Stimulated activated naive B cell treated with anti-CD40 and anti-IgM and Interleukin-4, amounts not matched to agents 10 μg/mL and 1 μg/mL and 100 μg/mL, for 72 hours (primary cell): ENCODE data around the gene PRR36.
A peak's percentile ranks its signal among the peaks of the same experiment; 100 is the strongest.
"Not testable (repeated sequence)": the region's sequence is repeated elsewhere in the genome, so short reads cannot be mapped to it uniquely, and the experiment has no call there.

Experiments
- ATAC-seq, 2 donors: fragments of 150-1000 bp; cut with Tn5 transposase; replicated peaks; 2 replicates each; pipeline ENCODE4 v1.10.0; 2021; ENCODE audit warnings: moderate library complexity in 1 of 2
- DNase-seq: peaks from one replicate; pipeline ENCODE4 v3.0.0; 2021
- H3K27ac Mint-ChIP-seq: one replicate; pipeline ENCODE4 v1.8.0; 2022; ENCODE audit warnings: mild to moderate bottlenecking, mixed read lengths
- H3K27me3 Mint-ChIP-seq, 2 donors: one replicate each; pipeline ENCODE4 v1.8.0; 2022; ENCODE audit warnings: mixed read lengths in 2 of 2
- H3K36me3 Mint-ChIP-seq, 2 donors: one replicate each; pipeline ENCODE4 v1.8.0; 2022; ENCODE audit warnings: mixed read lengths in 2 of 2, mild to moderate bottlenecking in 1 of 2
- H3K4me1 Mint-ChIP-seq, 2 donors: one replicate each; pipeline ENCODE4 v1.8.0; 2022; ENCODE audit warnings: mixed read lengths in 2 of 2, mild to moderate bottlenecking in 1 of 2
- H3K4me3 Mint-ChIP-seq, 2 donors: one replicate each; pipeline ENCODE4 v1.8.0; 2022; ENCODE audit warnings: mild to moderate bottlenecking in 2 of 2, mixed read lengths in 2 of 2, moderate library complexity in 1 of 2
- H3K9me3 Mint-ChIP-seq, 2 donors: one replicate each; pipeline ENCODE4 v1.8.0; 2022; ENCODE audit warnings: mixed read lengths in 2 of 2, mild to moderate bottlenecking in 1 of 2

The PRR36 gene

DNA sequence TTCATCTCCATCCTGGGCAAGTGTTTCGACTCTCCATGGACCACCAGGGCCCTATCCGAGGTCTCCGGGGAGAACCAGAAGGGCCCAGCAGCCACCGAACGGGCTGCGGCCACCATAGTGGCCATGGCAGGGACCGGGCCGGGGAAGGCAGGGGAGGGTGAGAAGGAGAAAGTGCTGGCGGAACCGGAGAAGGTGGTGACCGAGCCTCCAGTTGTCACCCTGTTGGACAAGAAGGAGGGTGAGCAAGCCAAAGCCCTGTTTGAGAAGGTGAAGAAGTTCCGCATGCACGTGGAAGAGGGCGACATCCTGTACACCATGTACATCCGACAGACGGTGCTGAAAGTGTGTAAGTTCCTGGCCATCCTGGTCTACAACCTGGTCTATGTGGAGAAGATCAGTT lies 24.8 kb upstream of the PRR36 start:
- ATAC-seq, result no peak

DNA sequence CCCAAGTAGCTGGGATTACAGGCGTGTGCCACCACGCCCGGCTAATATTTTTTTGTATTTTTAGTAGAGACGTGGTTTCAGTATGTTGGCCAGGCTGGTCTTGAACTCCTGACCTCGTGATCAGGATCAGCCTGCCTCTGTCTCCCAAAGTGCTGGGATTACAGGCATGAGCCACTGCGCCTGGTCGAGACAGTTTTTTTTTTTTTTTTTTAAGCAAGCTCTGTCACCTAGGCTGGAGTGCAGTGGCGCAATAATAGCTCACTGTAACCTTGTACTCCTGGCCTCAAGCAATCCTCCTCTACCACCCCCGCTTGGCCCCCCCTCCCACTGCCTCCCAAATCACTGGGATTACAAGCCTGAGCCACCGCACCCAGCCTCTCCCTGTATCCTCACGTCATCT lies 23.1 kb upstream of the PRR36 start:
- no peaks in the 10 kb centered on the region for H3K9me3 Mint-ChIP-seq
- H3K27ac Mint-ChIP-seq, result no peak overlapping the region
- no peak for DNase-seq
- H3K4me1 Mint-ChIP-seq, result peaks cover 2 to 6% of the 10 kb centered on the region in 2 donors
- H3K27me3 Mint-ChIP-seq, result peaks cover 19 to 23% of the 10 kb centered on the region in 2 donors
- H3K4me3 Mint-ChIP-seq, result no peak overlapping the region
- no peaks in the 10 kb centered on the region for H3K36me3 Mint-ChIP-seq
- no peak for ATAC-seq

More for the DNA sequence above, 24.8 kb upstream of the PRR36 start:
- Mint-ChIP-seq H3K36me3 (peaks cover 2 to 6% of the 10 kb centered on the region in 2 donors), H3K4me1 (peaks cover 14 to 20% of the 10 kb centered on the region in 2 donors), H3K27ac (no peak overlapping the region), H3K9me3 (no peaks in the 10 kb centered on the region), H3K4me3 (no peak overlapping the region), H3K27me3 (peaks cover 17 to 22% of the 10 kb centered on the region in 2 donors)
- DNase-seq, result no peak

DNA sequence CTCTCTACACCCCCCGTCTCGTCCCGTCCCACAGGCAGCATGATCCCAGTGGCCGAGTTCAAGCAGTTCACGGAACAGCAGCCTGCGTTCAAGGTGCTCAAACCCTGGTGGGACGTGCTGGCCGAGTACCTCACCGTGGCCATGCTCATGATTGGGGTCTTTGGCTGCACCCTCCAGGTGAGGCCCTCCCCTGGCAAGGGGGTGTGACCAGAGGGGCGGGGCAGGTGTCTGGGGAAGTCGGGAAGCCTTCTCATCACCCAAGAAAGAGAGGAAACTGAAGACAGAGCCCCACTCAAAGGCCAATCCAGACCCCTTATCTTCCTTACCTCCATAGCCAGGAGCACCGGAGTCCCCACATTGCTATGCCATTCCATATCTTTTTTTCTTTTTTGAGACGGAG lies 21.4 kb upstream of the PRR36 start:
- Mint-ChIP-seq H3K4me1 (peaks cover 0 to 1% of the 10 kb centered on the region in 2 donors), H3K36me3 (no peaks in the 10 kb centered on the region), H3K4me3 (no peak overlapping the region), H3K9me3 (no peaks in the 10 kb centered on the region), H3K27me3 (peaks cover 23 to 30% of the 10 kb centered on the region in 2 donors), H3K27ac (no peak overlapping the region)
- ATAC-seq, result no peak
- DNase-seq, result no peak

DNA sequence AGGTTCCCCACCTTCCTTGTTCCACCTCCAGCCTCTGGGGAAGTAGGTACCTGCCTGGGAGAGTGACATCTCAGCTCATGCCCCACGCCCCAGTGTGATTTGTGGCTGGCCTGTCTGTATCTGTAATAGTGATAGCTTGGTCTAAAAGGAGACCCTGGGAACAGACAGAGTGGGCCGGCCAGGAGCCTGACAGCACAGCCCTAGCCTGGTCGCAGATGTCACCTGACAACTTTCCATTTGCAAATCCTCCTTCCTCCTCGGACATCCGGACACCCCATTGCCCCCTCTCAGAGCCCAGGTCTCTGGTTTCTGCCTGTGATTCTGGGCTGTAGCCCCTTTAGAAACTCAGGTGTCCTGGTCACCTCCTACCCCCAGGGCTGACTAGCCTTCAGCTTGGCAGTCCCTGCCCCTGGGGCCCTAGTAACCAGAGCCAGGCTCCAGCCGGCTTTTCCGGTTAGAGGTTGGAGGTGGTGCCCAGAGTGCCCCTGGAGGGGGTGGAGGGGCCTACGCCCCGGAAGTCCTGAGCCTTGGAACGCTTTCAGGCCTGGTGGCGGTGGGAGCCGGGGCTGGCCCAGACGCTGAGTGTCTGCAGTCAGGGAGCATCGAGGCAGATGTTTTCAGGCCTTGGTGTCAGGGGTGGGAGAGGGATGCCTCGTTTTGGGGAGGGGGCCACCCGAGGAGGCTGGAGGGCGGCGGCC lies 20.6 kb upstream of the PRR36 start:
- no peaks in the 10 kb centered on the region for H3K9me3 Mint-ChIP-seq
- DNase-seq (no peak), ATAC-seq (no peak)
- H3K4me1 Mint-ChIP-seq, result peaks cover 0 to 1% of the 10 kb centered on the region in 2 donors
- H3K36me3 Mint-ChIP-seq, result no peaks in the 10 kb centered on the region
- no peak overlapping the region for H3K4me3 Mint-ChIP-seq
- peaks cover 26 to 33% of the 10 kb centered on the region in 2 donors for H3K27me3 Mint-ChIP-seq
- H3K27ac Mint-ChIP-seq, result no peak overlapping the region

DNA sequence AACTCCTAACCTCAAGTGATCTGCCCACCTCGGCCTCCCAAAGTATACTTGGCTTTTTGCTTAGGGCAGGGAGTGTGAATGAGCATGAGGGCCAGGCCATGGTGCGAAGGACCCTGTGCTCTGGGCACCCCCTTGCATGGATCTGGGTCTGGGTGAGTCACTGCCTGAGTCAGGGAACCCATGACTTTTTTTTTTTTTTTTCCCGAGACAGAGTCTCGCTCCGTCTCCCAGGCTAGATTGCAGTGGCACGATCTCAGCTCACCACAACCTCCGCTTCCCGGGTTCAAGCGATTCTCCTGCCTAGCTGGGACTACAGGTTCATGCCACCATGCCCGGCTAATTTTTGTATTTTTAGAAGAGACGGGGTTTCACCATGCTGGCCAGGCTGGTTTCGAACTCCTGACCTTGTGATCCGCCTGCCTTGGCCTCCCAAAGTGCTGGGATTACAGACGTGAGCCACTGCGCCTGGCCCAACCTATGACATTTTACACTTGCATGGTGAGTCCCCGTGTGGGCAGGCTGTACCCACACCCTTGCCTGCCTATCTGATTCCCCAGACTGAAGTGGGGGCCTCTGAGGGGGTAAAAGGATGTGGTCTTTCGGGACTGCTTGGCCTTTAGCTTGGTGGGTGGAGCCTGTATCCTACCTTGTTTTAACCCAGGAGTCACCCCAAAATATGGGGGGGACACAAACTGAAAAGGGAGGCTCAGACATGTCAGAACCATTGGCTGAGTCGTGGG lies 19.3 kb upstream of the PRR36 start:
- not testable (repeated sequence) for H3K4me1 Mint-ChIP-seq, DNase-seq, ATAC-seq, H3K27ac Mint-ChIP-seq, H3K9me3 Mint-ChIP-seq, H3K4me3 Mint-ChIP-seq, H3K36me3 Mint-ChIP-seq
- H3K27me3 Mint-ChIP-seq, result peaks cover 31 to 44% of the 10 kb centered on the region in 2 donors

DNA sequence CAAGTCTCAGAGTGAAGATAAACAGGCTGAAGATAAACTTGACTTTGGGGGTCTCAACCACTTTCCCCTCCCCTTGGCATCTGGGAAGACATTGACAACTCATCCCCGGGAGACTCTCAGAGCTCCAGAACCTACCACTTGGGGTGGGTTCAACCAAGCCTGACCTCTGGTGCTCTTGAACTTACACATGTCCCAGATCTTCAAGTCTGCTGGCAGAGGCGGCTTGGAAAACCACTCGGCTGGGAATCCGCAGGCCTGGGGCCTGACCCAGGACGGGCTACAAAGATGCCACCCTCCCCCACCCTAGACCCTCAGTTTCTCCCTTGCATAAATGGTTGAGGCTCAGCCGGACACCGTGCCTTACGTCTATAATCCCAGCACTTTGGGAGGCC lies 14.6 kb upstream of the PRR36 start:
- peaks cover 0 to 1% of the 10 kb centered on the region in 2 donors for H3K36me3 Mint-ChIP-seq
- H3K4me1 Mint-ChIP-seq, result peaks cover 0 to 3% of the 10 kb centered on the region in 2 donors
- H3K27ac Mint-ChIP-seq, result no peak overlapping the region
- ATAC-seq, result no peak
- no peak overlapping the region for H3K4me3 Mint-ChIP-seq
- H3K9me3 Mint-ChIP-seq, result peaks cover 0 to 2% of the 10 kb centered on the region in 2 donors
- H3K27me3 Mint-ChIP-seq, result peaks cover 25 to 37% of the 10 kb centered on the region in 2 donors
- no peak for DNase-seq

DNA sequence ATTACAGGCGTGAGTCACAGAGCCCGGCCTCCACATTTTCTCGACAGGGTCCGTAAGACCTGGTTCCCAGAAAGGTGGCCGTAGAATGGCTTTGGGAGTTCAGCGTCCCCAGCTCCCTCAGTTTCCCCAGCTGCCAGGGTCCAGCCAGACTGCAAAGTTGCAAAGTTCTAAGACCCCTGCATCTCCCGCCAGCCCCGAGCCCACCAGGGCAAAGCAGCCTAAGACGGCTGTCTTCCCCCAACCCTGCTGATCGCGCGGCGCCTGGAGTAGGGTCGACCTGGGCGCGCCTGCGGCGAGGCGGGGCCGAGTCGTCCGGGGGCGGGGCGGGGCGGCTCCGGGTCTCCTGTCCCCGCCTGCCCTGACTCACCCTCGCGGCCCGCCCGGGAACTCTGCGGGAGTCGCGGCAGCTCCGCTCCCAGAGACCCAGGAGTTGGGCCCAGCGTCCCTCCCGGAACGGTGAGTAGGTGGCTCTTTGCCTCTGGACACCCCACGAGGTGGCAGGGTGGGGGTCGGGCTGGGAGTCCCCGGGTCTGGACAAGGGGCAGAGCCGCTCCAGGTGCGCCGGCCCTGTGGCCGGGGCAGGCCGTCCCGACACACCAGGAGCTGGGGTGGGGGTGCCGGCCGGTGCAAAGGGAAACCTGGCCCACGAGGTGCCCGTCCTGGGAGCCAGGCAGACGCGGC lies 14.1 kb upstream of the PRR36 start, which contains the start of gene LRRC8E:
TSS of gene LRRC8E (plus strand) at position 366 of the 681 bp plus-strand sequence. CDS start 7,094 bp downstream, outside the sequence.
- peaks cover 24 to 37% of the 10 kb centered on the region in 2 donors for H3K27me3 Mint-ChIP-seq
- no peak for DNase-seq
- peaks cover 0 to 2% of the 10 kb centered on the region in 2 donors for H3K9me3 Mint-ChIP-seq

DNA sequence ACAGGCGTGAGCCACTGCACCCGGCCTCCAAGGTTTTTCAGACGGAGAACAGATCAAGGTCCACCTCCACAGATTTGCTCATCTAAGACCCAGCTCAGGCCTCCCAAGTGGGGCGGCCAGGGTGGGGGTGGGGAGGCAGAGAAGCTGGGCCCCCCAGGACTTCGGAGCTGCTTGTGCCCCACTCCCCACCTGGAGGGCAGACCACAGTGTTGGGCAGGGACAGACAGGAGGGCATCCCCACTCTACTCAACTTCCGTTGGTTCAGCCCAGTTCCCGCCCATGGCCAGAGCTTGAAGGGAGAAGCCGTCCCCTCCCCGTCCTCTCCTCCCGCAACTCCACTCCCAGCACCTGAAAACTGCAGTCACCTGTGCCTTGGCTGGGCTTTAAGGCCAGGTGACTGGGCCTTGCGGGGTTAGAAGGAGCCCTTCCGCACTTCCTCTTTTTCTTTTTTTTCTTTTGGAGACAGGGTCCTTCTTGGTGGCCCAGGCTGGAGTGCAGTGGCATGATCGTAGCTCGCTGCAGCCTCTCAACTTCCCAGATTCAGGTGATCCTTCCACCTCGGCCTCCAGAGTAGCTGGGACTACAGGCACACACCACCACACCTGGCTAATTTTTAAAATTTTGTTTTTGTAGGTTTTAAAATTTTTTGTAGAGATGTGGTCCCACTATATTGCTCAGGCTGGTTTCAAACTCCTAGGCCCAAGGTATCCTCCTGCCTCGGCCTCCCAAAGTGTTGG lies 13.4 kb upstream of the PRR36 start:
- H3K4me1 Mint-ChIP-seq, result peaks cover 0 to 3% of the 10 kb centered on the region in 2 donors
- peaks cover 24 to 37% of the 10 kb centered on the region in 2 donors for H3K27me3 Mint-ChIP-seq
- no peak overlapping the region for H3K4me3 Mint-ChIP-seq

More for the DNA sequence above, 14.1 kb upstream of the PRR36 start, which contains the start of gene LRRC8E:
- Mint-ChIP-seq H3K4me3 (no peak within 1 kb of the TSS), H3K4me1 (peaks cover 0 to 3% of the 10 kb centered on the region in 2 donors), H3K36me3 (peaks cover 0 to 1% of the 10 kb centered on the region in 2 donors), H3K27ac (no peak within 1 kb of the TSS)
- ATAC-seq, result peak; percentile 64 to 77

DNA sequence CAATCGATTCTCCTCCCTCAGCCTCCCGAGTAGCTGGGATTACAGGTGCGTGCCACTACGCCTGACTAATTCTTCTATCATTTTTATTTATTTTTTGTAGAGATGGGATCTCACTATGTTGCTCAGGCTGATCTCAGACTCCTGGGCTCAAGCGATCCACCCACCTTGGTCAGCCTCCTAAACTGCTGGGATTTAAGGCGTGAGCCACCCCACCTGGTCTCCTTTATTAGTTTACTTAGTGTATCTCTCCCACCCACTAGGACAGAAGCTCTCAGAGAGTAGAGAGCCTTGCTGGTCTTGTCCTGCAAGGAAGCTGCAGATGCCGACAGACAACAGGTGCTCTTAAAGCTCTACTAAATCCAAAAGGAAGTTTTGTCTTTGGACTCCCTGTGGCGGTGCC lies 11.6 kb upstream of the PRR36 start:
- peaks cover 24 to 30% of the 10 kb centered on the region in 2 donors for H3K27me3 Mint-ChIP-seq
- H3K9me3 Mint-ChIP-seq, result peaks cover 0 to 4% of the 10 kb centered on the region in 2 donors
- DNase-seq (no peak), ATAC-seq (no peak)
- H3K27ac Mint-ChIP-seq, result no peak overlapping the region
- H3K4me1 Mint-ChIP-seq, result peaks cover 0 to 2% of the 10 kb centered on the region in 2 donors
- H3K4me3 Mint-ChIP-seq, result no peak overlapping the region
- peaks cover 0 to 1% of the 10 kb centered on the region in 2 donors for H3K36me3 Mint-ChIP-seq

More for the DNA sequence above, 13.4 kb upstream of the PRR36 start:
- ATAC-seq, result no peak
- H3K9me3 Mint-ChIP-seq, result peaks cover 0 to 2% of the 10 kb centered on the region in 2 donors
- peaks cover 0 to 1% of the 10 kb centered on the region in 2 donors for H3K36me3 Mint-ChIP-seq
- DNase-seq, result no peak
- H3K27ac Mint-ChIP-seq, result no peak overlapping the region

DNA sequence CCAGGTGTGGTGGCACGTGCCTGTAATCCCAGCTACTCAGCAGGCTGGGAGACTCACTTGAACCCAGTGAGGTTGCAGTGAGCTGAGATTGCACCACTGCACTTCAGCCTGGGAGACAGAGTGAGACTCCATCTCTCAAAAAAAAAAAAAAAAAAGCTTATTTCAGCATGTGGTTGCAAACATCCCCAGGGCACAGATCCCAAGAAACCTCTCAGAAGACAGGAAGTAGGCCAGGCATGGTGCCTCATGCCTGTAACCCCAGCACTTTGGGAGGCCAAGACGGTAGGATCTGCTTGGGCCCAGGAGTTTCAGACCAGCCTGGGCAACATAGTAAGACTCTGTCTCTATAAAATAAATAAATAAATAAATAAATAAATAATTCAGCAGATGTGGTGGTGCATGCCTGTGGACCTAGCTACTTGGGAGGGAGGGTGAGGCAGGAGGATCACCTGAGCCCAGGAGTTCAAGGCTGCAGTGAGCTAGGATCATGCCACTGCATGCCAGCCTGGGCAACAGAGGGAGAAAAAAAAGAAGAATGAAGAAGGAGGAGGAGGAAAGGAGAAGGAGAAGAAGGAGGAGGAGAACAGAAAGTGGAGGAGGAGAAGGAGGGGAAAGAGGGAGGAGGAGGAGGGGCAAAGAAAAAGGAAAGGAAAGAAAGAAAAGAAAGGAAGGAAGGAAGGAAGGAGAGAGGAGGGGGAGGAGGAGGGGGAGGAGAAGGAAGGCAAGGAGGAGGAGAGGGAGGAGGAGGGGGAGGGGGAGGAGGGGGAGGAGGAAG lies 9.8 kb upstream of the PRR36 start:
- Mint-ChIP-seq H3K27ac (no peak overlapping the region), H3K27me3 (peaks cover 21 to 24% of the 10 kb centered on the region in 2 donors), H3K4me3 (no peak overlapping the region), H3K36me3 (peaks cover 0 to 1% of the 10 kb centered on the region in 2 donors), H3K4me1 (peaks cover 0 to 2% of the 10 kb centered on the region in 2 donors), H3K9me3 (peaks cover 0 to 4% of the 10 kb centered on the region in 2 donors)
- DNase-seq (no peak), ATAC-seq (no peak)

DNA sequence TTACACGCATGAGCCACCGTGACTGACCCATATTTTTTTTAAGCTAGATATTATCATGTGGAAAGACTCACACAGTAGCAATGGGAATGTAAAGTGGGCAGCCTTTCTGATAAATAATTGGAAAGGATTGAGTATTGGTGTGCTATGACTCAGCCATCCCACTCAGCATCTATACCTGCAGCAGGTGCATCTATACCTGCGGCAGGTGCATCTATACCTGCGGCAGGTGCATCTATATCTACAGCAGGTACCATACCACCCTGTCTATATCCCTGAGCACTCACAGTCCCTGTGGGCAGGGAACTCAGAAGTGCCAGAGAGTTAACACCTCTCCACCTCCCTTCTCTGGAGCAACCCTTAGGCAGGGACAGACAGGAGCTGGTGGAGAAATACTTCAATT lies 8.9 kb upstream of the PRR36 start:
- H3K4me3 Mint-ChIP-seq, result no peak overlapping the region
- no peak for ATAC-seq
- H3K27ac Mint-ChIP-seq, result no peak overlapping the region
- peaks cover 0 to 2% of the 10 kb centered on the region in 2 donors for H3K4me1 Mint-ChIP-seq
- no peak for DNase-seq
- H3K36me3 Mint-ChIP-seq, result peaks cover 0 to 1% of the 10 kb centered on the region in 2 donors
- H3K9me3 Mint-ChIP-seq, result peaks cover 0 to 4% of the 10 kb centered on the region in 2 donors
- peaks cover 20 to 23% of the 10 kb centered on the region in 2 donors for H3K27me3 Mint-ChIP-seq

DNA sequence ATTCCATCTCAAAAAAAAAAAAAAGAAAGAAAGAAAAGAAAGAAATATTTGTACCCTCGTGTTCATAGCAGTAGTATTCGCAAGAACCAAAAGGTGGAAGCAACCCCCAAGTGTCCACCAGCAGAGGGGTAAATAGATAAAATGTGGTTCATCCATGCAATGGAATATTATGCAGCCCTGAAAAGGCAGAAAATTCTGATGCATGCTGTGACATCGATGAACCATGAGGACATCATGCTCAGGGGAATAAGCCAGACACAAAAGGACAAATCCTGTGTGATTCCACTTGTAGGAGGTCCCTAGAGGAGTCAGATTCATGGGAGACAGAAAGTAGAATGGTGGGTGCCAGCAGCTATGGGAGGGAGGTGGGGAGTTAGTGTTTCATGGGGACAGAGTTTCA lies 7.7 kb upstream of the PRR36 start:
- ATAC-seq (no peak), DNase-seq (no peak)
- Mint-ChIP-seq H3K9me3 (peaks cover 0 to 4% of the 10 kb centered on the region in 2 donors), H3K36me3 (peaks cover 0 to 1% of the 10 kb centered on the region in 2 donors), H3K4me3 (no peak overlapping the region), H3K27ac (no peak overlapping the region), H3K27me3 (peaks cover 13 to 18% of the 10 kb centered on the region in 2 donors), H3K4me1 (peaks cover 0 to 2% of the 10 kb centered on the region in 2 donors)

DNA sequence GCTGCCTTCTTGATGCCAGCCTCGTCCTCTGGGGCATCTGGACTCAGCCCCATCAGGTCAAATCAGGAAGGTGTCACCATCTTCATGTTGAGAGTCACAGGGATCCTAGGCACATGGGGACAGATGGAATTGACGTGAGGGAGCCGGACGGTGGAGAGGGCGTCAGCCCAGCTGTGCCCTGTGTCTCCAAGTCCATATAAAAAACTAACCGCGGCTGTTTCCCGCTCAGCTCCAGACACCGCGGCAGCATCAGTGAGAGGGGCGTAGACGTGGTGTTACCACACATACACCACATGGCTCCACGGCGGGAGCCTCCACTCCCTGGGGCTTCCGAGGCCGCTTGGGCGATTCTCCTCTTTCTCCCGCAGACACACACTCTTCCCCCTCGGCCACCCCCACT lies 5.6 kb upstream of the PRR36 start:
- Mint-ChIP-seq H3K36me3 (peaks cover 0 to 1% of the 10 kb centered on the region in 2 donors), H3K27ac (no peak overlapping the region), H3K27me3 (peaks cover 28 to 35% of the 10 kb centered on the region in 2 donors), H3K4me3 (no peak overlapping the region), H3K9me3 (peaks cover 0 to 4% of the 10 kb centered on the region in 2 donors), H3K4me1 (peaks cover 0 to 2% of the 10 kb centered on the region in 2 donors)
- no peak for ATAC-seq
- no peak for DNase-seq
